H1 (cell line): Measurements from ENCODE around the gene TENT4B.

Experiments
- CTCF ChIP-seq, 3 experiments: IDR thresholded peaks; 1 replicate in 2 of 3; 2 replicates in 1 of 3; pipeline versions ENCODE4 v1.5.1 to v1.6.1; 2011; ENCODE audit warnings: low read length in 3 of 3, mild to moderate bottlenecking in 3 of 3, inconsistent platforms in 2 of 3, low read depth in 1 of 3, moderate library complexity in 1 of 3; ENCODE audit not compliant: insufficient read depth in 1 of 3; ENCODE audit errors: control extremely low read depth in 1 of 3
- EZH2 ChIP-seq: fragments of 200-600 bp; sonication (generic); IDR thresholded peaks from 2 replicates; pipeline ENCODE4 v1.7.1; 2012; ENCODE audit warnings: low read depth, mild to moderate bottlenecking, moderate library complexity, low read length, inconsistent platforms; ENCODE audit not compliant: severe bottlenecking
- GABPA ChIP-seq: IDR thresholded peaks from 2 replicates; pipeline ENCODE4 v1.6.1; 2011; ENCODE audit warnings: mild to moderate bottlenecking, low read length, moderate library complexity, borderline replicate concordance; ENCODE audit not compliant: insufficient read depth
- JUN ChIP-seq: IDR thresholded peaks from 2 replicates; pipeline ENCODE4 v1.6.1; 2011; ENCODE audit warnings: low read depth, mild to moderate bottlenecking, improper control_type of control experiment, low read length
- POLR2A ChIP-seq, 2 experiments: IDR thresholded peaks; 1 replicate in 1 of 2; 2 replicates in 1 of 2; pipeline ENCODE4 v1.6.1; 2011; ENCODE audit warnings: low read depth in 2 of 2, low read length in 2 of 2, mild to moderate bottlenecking in 2 of 2; ENCODE audit errors: control extremely low read depth in 1 of 2
- RBBP5 ChIP-seq: IDR thresholded peaks from 2 replicates; pipeline ENCODE4 v1.7.1; 2012; ENCODE audit warnings: low read depth, mild to moderate bottlenecking, inconsistent platforms, low read length, moderate library complexity, borderline replicate concordance
- TAF7 ChIP-seq: optimal IDR thresholded peaks from 2 replicates; pipeline ENCODE3; 2011; ENCODE audit warnings: low read depth, mild to moderate bottlenecking, inconsistent platforms, low read length, moderate library complexity, borderline replicate concordance

DNA sequence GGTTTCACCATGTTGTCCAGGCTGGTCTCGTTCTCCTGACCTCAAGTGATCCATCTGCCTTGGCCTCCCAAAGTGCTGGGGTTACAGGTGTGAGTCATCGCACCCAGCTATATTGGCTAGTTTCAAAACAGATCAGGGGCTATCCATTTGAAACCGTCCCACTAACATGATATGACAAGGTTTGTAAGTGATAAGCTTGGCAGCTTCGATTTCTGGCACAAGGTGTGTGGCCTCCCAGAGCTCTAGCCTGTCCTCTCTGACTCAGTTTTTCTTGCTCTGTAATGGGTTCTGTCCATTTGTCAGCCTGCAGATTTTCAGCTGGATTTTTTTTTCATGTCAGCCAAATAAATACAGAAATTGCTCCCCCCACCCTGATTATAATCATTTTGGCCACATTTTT, 31.8 kb upstream of the TENT4B start:
- no peak for TF ChIP-seq POLR2A (IDR thresholded peaks at IDR 0.05; ENCODE audit: control extremely low read depth in 1 of 2, low read depth in 2 of 2, low read length in 2 of 2)
- no peak for TF ChIP-seq CTCF (IDR thresholded peaks at IDR 0.05; ENCODE audit: control extremely low read depth in 1 of 3, insufficient read depth in 1 of 3, low read depth in 1 of 3, low read length in 3 of 3)
- TF ChIP-seq TAF7 = no peak
- TF ChIP-seq JUN = no peak
- no peak for TF ChIP-seq GABPA
- no peak for TF ChIP-seq EZH2
- no peak for TF ChIP-seq RBBP5
